HG02642 (cell line): Measurements from ENCODE around the gene SLC9A8.

ENCODE experiments used
- ATAC-seq: cut with Tn5 transposase; IDR thresholded peaks from one replicate; pipeline ENCODE4 v1.9.1; 2021; ENCODE audit warnings: mild to moderate bottlenecking; ENCODE audit not compliant: unreplicated experiment, poor library complexity

Gene SLC9A8

GRCh38 chr20:49938173-49939163 lies 125.8 kb downstream of the SLC9A8 start:
- no peak for ATAC-seq

- ATAC-seq = no peak
Measured at GRCh38 chr20:49941456-49941855, 128.8 kb downstream of the SLC9A8 start.
